HEK293T (cell line): ENCODE measurements around the gene ORC3.

ENCODE experiments used
- CTCF ChIA-PET: fragments of 350-600 bp; formaldehyde crosslinking; extraction: SDS; loops from one replicate; lab custom pipeline; 2021; ENCODE audit warnings: antibody characterized with exemption, inconsistent platforms; lab: Yijun Ruan, JAX
- POLR2A ChIA-PET: fragments of 350-600 bp; formaldehyde crosslinking; extraction: SDS; loops from one replicate; lab custom pipeline; 2020; ENCODE audit warnings: antibody characterized with exemption, inconsistent platforms; lab: Yijun Ruan, JAX
- DNase-seq: peaks from one replicate; pipeline ENCODE4 v3.0.0; 2012; ENCODE audit warnings: mixed read lengths; ENCODE audit errors: extremely low spot score
- ARNT ChIP-seq: fragments of 450-650 bp; IDR thresholded peaks from 2 replicates; pipeline ENCODE4 v1.6.1; 2017; ENCODE audit warnings: mild to moderate bottlenecking
- BHLHE40 ChIP-seq: fragments of 450-650 bp; IDR thresholded peaks from 2 replicates; pipeline ENCODE4 v1.6.1; 2016; ENCODE audit warnings: mild to moderate bottlenecking, moderate library complexity, borderline replicate concordance
- CTBP1 ChIP-seq: fragments of 450-650 bp; IDR thresholded peaks from 2 replicates; pipeline ENCODE4 v1.6.1; 2016; ENCODE audit warnings: borderline replicate concordance
- ELF4 ChIP-seq: fragments of 450-650 bp; IDR thresholded peaks from 2 replicates; pipeline ENCODE4 v1.6.1; 2017; ENCODE audit warnings: antibody characterized with exemption
- FOXA1 ChIP-seq: fragments of 450-650 bp; IDR thresholded peaks from 2 replicates; pipeline ENCODE4 v1.6.1; 2016; ENCODE audit warnings: mild to moderate bottlenecking
- FOXK2 ChIP-seq: fragments of 450-650 bp; IDR thresholded peaks from 2 replicates; pipeline ENCODE4 v1.6.1; 2016; ENCODE audit warnings: mild to moderate bottlenecking
- FOXM1 ChIP-seq: fragments of 450-650 bp; IDR thresholded peaks from 2 replicates; pipeline ENCODE4 v1.6.1; 2017; ENCODE audit warnings: mild to moderate bottlenecking, borderline replicate concordance
- HDGF ChIP-seq: fragments of 450-650 bp; IDR thresholded peaks from 2 replicates; pipeline ENCODE4 v1.6.1; 2017; ENCODE audit warnings: antibody characterized with exemption, borderline replicate concordance
- L3MBTL2 ChIP-seq: fragments of 450-650 bp; conservative IDR thresholded peaks from 2 replicates; pipeline ENCODE4 v1.6.1; 2016; ENCODE audit warnings: mild to moderate bottlenecking
- LEF1 ChIP-seq: fragments of 450-650 bp; IDR thresholded peaks from 2 replicates; pipeline ENCODE4 v1.6.1; 2017; ENCODE audit warnings: mild to moderate bottlenecking, borderline replicate concordance
- NFRKB ChIP-seq: fragments of 450-650 bp; IDR thresholded peaks from 2 replicates; pipeline ENCODE4 v1.6.1; 2016; ENCODE audit warnings: mild to moderate bottlenecking, moderate library complexity
- PKNOX1 ChIP-seq: fragments of 450-650 bp; IDR thresholded peaks from 2 replicates; pipeline ENCODE4 v1.6.1; 2016
- SP1 ChIP-seq: fragments of 450-650 bp; IDR thresholded peaks from 2 replicates; pipeline ENCODE4 v1.6.1; 2017
- SUZ12 ChIP-seq: fragments of 450-650 bp; IDR thresholded peaks from 2 replicates; pipeline ENCODE4 v1.6.1; 2016; ENCODE audit warnings: mild to moderate bottlenecking
- TARDBP ChIP-seq: fragments of 450-650 bp; IDR thresholded peaks from 2 replicates; pipeline ENCODE4 v1.6.1; 2016
- ZNF384 ChIP-seq: fragments of 450-650 bp; IDR thresholded peaks from 2 replicates; pipeline ENCODE4 v1.6.1; 2016

The ORC3 gene

GRCh38 chr6:87641065-87641692, 51.2 kb downstream of the ORC3 start:
- CTCF ChIA-PET: no interaction called here
- no peak for TF ChIP-seq BHLHE40
- no peak for TF ChIP-seq FOXM1
- TF ChIP-seq NFRKB: no peak
- no peak for TF ChIP-seq LEF1
- TF ChIP-seq ELF4: no peak
- no peak for TF ChIP-seq TARDBP
- TF ChIP-seq PKNOX1: no peak
- TF ChIP-seq L3MBTL2: no peak
- TF ChIP-seq HDGF: no peak
- no peak for TF ChIP-seq SP1
- no peak for TF ChIP-seq FOXA1
- no peak for TF ChIP-seq ARNT
- TF ChIP-seq ZNF384: no peak
- no peak for TF ChIP-seq SUZ12
- TF ChIP-seq FOXK2: no peak
- DNase-seq: no peak
- POLR2A ChIA-PET: no interaction called here

- CTCF ChIA-PET: no interaction called here
- POLR2A ChIA-PET: no interaction called here
- no peak for DNase-seq
- no peak for TF ChIP-seq HDGF
Measured at GRCh38 chr6:87645080-87645479, 55.1 kb downstream of the ORC3 start.

- TF ChIP-seq ARNT (no peak), ELF4 (no peak), L3MBTL2 (no peak), ZNF384 (no peak), NFRKB (no peak), PKNOX1 (no peak), SUZ12 (no peak), LEF1 (no peak), FOXM1 (no peak), FOXA1 (no peak), HDGF (no peak), CTBP1 (no peak), BHLHE40 (no peak), SP1 (no peak), TARDBP (no peak), FOXK2 (no peak)
- ChIA-PET POLR2A (no interaction called here), CTCF (no interaction called here)
- DNase-seq: no peak
Measured at GRCh38 chr6:87653074-87653962, 63.4 kb downstream of the ORC3 start.

GRCh38 chr6:87654122-87654521, 64.2 kb downstream of the ORC3 start:
- ChIA-PET POLR2A (no interaction called here), CTCF (no interaction called here)
- TF ChIP-seq ELF4 (no peak), TARDBP (no peak), FOXA1 (no peak), CTBP1 (no peak), FOXM1 (no peak), FOXK2 (no peak), L3MBTL2 (no peak)
- no peak for DNase-seq

- TF ChIP-seq TARDBP (no peak), BHLHE40 (no peak), NFRKB (no peak), SUZ12 (no peak), FOXK2 (no peak), HDGF (no peak)
- ChIA-PET CTCF (no interaction called here), POLR2A (no interaction called here)
- no peak for DNase-seq
Measured at GRCh38 chr6:87654875-87655454, 65.0 kb downstream of the ORC3 start.

- ChIA-PET CTCF (no interaction called here), POLR2A (no interaction called here)
- TF ChIP-seq ARNT: no peak
- no peak for TF ChIP-seq SUZ12
- TF ChIP-seq FOXK2: no peak
- TF ChIP-seq NFRKB: no peak
- no peak for TF ChIP-seq FOXM1
- no peak for TF ChIP-seq PKNOX1
- TF ChIP-seq LEF1: no peak
- TF ChIP-seq ZNF384: no peak
- TF ChIP-seq L3MBTL2: no peak
- TF ChIP-seq FOXA1: no peak
- TF ChIP-seq SP1: no peak
- no peak for DNase-seq
Measured at GRCh38 chr6:87655824-87656223, 65.9 kb downstream of the ORC3 start.
